ENCODE data around the gene BDP1. TPM values are rescaled to one million over a fixed set of nuclear protein-coding genes. Genes with fewer than 3 reads are reported as not detected.

Gene BDP1
- polyA plus RNA-seq, 1 donor from 2014 or later: 20.8 TPM

GRCh38 chr5:71615809-71616208, 160.4 kb downstream of the BDP1 start:
- H3K36me3 Mint-ChIP-seq: peaks cover 19% of the 10 kb centered on the region
- H3K4me1 Mint-ChIP-seq: peaks cover 1 to 6% (median 6%) of the 10 kb centered on the region in 3 donors
- no peak overlapping the region for H3K27ac Mint-ChIP-seq
- no peak overlapping the region for H3K4me3 Mint-ChIP-seq
- H3K9me3 Mint-ChIP-seq: no peaks in the 10 kb centered on the region
- no peaks in the 10 kb centered on the region for H3K27me3 Mint-ChIP-seq

Other genes with a start within 250 kb of the BDP1 start
- gene MCCC2, start 131.7 kb downstream of the BDP1 start, polyA plus RNA-seq: 33.2 TPM